GM21786 (cell line): ENCODE measurements around the gene KCTD2.

Experiments
- ATAC-seq: cut with Tn5 transposase; IDR thresholded peaks from one replicate; pipeline ENCODE4 v1.9.1; 2021; ENCODE audit not compliant: unreplicated experiment

The KCTD2 gene

GRCh38 chr17:75075597-75076336, 28.7 kb downstream of the KCTD2 start:
- ATAC-seq = no peak

GRCh38 chr17:75077072-75077495, 30.1 kb downstream of the KCTD2 start:
- no peak for ATAC-seq

DNA sequence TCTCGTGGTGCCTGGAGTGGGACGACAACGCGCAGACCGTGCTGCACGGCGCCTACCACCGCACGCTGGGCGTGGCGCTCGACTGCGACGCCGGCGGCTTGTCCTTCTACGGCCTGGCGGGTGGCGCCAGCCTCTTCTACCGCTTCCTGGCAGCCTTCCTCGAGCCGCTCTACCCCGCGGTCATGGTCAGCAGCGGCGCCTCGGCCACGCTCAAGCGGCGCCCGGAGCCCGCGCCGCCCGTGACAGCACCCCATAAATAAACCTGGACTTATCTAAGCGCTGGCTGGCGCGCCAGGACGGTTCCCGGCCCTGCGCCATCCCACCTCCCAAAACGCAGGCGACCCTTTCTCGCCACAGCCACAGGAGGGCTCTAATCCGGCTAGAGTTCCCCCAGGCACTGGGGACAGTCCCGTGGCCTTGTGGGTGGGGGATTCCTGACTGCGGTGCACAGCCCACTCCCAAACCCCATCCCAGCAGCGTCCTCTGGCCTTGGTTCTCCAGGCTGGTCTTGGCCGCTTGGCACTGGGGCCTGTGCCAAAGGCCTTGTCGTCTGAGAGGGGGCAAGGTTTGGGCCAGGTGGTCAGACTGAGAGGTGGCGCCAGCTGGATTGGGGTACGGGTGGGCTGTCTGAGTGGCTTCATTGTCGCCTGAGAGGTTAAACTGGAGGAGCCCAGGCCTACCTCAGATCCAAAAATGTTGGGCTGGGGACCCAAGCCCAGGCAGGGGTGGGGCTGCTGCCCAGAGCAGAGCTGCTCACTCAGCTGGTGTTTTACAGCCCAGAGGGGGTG, 30.7 kb downstream of the KCTD2 start:
- ATAC-seq = peak; percentile 45

DNA sequence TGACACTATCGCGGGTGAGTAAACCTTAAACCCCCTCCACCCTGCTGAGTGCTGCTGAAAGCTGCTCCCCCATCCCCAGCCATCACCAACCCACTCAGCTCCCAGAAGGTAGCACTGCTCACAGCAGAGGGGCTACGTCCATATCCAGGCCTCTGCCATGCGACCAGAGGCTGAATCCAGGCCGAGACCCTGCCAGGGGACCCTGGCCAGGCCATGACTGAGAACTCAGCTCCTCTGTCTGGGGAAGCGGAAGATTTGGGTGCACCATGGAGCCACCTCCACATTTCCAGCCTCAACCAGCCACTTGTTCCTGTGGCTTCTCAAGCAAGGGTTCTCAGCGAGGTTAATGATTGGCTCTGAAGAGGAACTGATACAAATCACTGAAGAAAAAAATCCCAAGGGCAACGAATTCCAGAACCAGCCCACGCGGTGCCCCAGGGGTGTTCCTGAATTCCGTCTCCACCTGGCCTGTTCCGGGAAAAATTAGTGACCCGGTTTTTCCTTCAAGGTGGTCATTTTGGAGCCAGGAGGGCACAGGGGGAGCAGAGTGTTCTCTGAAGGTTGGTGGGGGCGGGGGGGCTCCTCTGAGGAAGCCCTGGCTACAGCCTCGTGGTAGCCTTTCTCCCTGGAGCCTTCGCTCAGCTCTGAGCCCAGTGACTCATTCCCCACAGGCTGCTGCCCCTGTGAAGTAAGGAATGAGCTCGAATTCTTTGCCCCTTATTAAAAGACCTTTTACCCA, 31.4 kb downstream of the KCTD2 start:
- peak; percentile 33 for ATAC-seq

DNA sequence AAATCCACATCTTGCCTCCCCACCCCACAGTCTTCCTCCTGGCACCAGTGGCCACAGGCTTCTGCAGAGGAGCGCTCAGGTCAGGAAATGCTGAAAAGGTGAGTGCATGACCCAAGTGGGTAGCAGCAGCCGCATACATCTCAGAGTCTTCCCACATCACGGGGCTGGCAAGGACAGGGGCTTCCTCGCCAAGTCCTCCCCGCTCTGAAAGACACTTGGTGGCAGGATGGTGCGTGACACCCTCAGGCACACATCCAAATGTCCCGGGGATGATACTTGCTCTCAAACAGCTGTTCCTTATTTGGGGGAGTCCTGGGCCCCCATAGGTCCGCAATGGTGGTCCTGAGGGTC, 32.0 kb downstream of the KCTD2 start:
- ATAC-seq = no peak

- ATAC-seq = no peak
Measured at GRCh38 chr17:75081611-75082540, 34.9 kb downstream of the KCTD2 start.

GRCh38 chr17:75082683-75083082, 35.7 kb downstream of the KCTD2 start:
- no peak for ATAC-seq

GRCh38 chr17:75084039-75084660, 37.1 kb downstream of the KCTD2 start:
- no peak for ATAC-seq

- ATAC-seq = no peak
Measured at GRCh38 chr17:75086496-75087181, 39.6 kb downstream of the KCTD2 start.

- no peak for ATAC-seq
Measured at GRCh38 chr17:75087182-75087557, 40.1 kb downstream of the KCTD2 start.

- peak; percentile 58 for ATAC-seq
Measured at GRCh38 chr17:75087558-75088453, 40.8 kb downstream of the KCTD2 start, which contains the start of gene SLC16A5. SLC16A5 (plus strand) TSS chr17:75087954; CDS start chr17:75093637, 5,683 bp downstream.

DNA sequence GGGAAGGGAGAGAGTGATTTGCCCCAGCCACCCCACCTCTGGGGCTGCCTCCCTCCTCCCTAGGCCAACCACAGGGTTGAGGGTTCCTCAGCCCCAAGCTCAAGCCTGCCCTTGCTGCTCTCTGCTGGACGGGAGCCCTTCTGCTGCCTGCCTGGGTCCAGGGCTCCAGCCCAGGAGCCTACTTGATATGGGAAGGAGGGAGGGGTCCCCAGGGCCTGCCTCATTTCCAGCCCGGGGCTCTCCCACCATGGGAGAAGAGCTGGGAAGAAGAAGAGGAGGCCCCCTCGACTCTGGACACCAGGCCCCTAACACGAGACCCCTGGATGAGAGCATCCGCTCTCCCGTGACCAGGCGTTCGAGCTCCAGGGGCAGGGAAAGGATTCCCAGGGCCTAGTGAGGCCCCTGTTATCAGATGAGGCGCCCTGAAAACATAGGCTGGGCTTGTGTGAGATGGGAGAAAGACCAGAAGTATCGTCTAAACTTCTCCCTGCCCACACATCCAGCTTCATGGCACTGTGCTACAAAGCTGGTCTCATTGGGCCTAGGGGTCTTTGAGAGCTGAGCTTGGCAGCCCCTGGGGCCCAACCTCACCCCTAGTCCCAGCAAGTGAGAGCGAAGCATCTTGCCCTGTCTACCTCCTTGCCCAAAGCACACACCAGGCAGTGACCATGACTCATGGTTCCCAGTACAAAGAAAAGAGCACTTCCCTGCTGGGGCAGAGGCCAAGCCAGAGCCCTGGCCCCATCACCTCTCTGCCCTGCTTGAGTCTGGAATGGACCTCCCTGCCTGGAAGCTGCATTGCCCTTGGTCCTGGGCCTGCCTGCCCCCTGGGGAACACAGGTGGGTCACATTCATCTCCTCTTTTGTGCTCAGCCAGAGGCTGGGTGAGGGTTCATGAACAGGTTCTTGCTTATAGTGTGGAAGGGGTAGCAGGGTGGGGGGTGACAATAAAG, 41.7 kb downstream of the KCTD2 start:
- no peak for ATAC-seq

GRCh38 chr17:75090871-75091854, 44.1 kb downstream of the KCTD2 start:
- ATAC-seq = no peak

DNA sequence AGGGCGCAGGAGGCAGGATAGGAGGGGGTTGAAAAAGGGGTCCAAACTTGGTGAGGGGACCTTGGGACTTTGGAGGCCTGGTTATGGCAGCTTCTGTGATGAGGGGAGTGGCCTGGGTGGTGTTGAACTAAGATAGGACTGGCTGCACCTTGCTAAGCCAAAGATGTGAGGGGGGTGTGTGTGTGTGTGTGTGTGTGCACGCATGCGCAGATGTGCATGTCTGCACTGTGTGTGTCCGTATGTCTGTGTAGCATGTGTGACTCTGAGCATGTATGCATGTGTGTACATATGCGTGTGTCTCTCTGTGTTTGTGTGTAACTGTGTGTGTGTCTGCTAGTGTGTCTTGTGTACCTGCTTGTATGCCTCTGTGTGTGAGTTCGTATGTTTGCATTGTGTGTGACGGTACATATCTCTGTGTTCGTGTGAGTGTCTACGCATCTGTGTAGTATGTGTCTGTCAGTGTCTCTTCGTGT, 44.9 kb downstream of the KCTD2 start:
- ATAC-seq = no peak

- ATAC-seq = no peak
Measured at GRCh38 chr17:75093548-75094158, 46.6 kb downstream of the KCTD2 start.
